Aorta (tissue), 5 donors: ENCODE data around the gene GPR84. TPM values are rescaled to one million over a fixed set of nuclear protein-coding genes. Genes with fewer than 3 reads are reported as not detected.

ENCODE experiments used
- ATAC-seq: fragments of 200-7000 bp; cut with Tn5 transposase; one replicate; pipeline ENCODE4 v1.9.1; 2022; ENCODE audit warnings: moderate library complexity; ENCODE audit not compliant: low FRiP score
- DNase-seq, 2 donors: peaks; one replicate each; pipeline ENCODE4 v3.0.0-alpha.2; 2020
- H3K27ac ChIP-seq, 2 donors: one replicate each; pipeline ENCODE4 v1.5.1; 2013; ENCODE audit warnings: low read length in 2 of 2, mild to moderate bottlenecking in 2 of 2, moderate library complexity in 2 of 2, control low read depth in 1 of 2, inconsistent platforms in 1 of 2, low read depth in 1 of 2
- H3K27me3 ChIP-seq, 2 donors: one replicate each; pipeline ENCODE4 v1.6.1; 2013; ENCODE audit warnings: control low read depth in 1 of 2, low read length in 1 of 2, mild to moderate bottlenecking in 1 of 2, moderate library complexity in 1 of 2; ENCODE audit not compliant: insufficient read depth in 2 of 2, control insufficient read depth in 1 of 2
- H3K36me3 ChIP-seq, 2 donors: one replicate each; pipeline ENCODE4 v1.6.1; 2013; ENCODE audit warnings: control low read depth in 1 of 2, low read length in 1 of 2, mild to moderate bottlenecking in 1 of 2; ENCODE audit not compliant: insufficient read depth in 2 of 2, control insufficient read depth in 1 of 2
- H3K4me1 ChIP-seq, 2 donors: one replicate each; pipeline ENCODE4 v1.6.1; 2013; ENCODE audit warnings: low read length in 2 of 2, control low read depth in 1 of 2, mild to moderate bottlenecking in 1 of 2, moderate library complexity in 1 of 2; ENCODE audit not compliant: insufficient read depth in 2 of 2, control insufficient read depth in 1 of 2
- H3K4me3 ChIP-seq, 2 donors: one replicate each; pipeline ENCODE4 v1.5.1; 2013; ENCODE audit warnings: low read length in 2 of 2, control low read depth in 1 of 2, mild to moderate bottlenecking in 1 of 2
- H3K9me3 ChIP-seq: one replicate; pipeline ENCODE4 v1.6.1; 2013; ENCODE audit warnings: mild to moderate bottlenecking, low read length; ENCODE audit not compliant: control insufficient read depth
- WGBS, 2 donors: extraction: QIAGEN DNeasy Blood & Tissue Kit; methylation state at CpG; one replicate each; pipeline ENCODE4 v1.1.7; 2013; 5-methylcytosine and 5-hydroxymethylcytosine counted together
- intact Hi-C, 2 donors: fragments of 100-400 bp; cut with DNase I; formaldehyde crosslinking; loops; one replicate each; pipeline versions ENCODE4 v1.14.2 to v1.15.0; 2022
- polyA plus RNA-seq, 2 donors: library from polyadenylated mRNA; stranded (reverse); fragments of 200-250 nt; gene quantifications; one replicate each; pipeline ENCODE4 v1.2.3, GENCODE V29; 2013
- total RNA-seq, 2 donors: library from RNA; stranded (reverse); fragmentation: NEBNext Ultra II Directional; extraction: Animal tissue kit (Norgen Biotek cat#: 25700); gene quantifications; one replicate each; pipeline ENCODE4 v1.2.1, GENCODE V29; 2021
- donor health status: healthy with polysubstance abuse.
- donor health status: Bipolar disorder and iron deficiency.
- donor health status: DM: no; HTN: no; CAD: no.
- donor health status: DM: no; HTN: no; CAD: no.
- donor health status: DM: yes; HTN: yes; CAD: no.

GPR84 gene
- total and polyA plus RNA-seq, 4 donors: 0.38 to 1.9 (median 1.9) TPM; not detected in 1

DNA sequence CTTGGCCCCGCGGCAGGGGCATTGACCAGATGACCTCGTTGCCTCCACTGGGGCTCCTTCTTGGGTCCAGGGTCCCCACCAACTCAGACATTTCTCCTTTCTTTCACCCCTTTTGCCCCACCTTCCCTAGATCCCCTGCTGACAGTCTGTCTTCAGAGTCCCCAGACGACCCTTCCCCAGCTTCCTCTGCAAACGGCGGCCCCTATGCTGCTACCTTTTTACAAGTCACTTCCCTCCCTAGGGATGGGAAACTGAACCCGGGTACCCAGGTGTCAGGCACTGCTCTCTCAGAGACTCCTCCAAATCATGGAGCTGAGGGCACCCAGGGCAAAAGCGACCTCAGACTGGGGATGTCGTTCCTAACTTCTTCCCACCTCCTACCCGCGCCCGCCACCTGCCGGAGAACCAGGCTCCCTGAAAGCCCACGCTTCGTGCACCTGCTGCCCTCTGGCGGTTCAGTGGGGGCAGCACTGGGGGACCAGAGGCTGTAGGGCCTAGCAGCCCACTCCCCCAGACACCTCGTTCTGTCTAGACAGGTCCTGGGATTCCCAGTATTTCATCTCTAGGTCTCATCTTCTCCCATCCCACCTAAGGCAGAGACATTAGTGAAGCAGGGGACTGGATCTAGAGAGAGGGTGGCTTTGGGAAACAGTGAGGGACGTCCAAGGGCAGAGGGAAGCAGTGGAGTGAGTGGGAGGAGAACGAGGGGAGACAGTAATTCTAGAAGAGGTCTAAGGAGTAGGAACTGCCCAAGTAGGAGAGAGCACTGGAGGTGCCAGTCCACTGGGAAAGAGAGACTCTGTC lies 15.3 kb upstream of the GPR84 start:
- Histone ChIP-seq H3K4me3 (peak overlapping the region in 1 of 2 donors; percentile 7), H3K27me3 (no peaks in the 10 kb centered on the region), H3K4me1 (no peaks in the 10 kb centered on the region), H3K36me3 (no peaks in the 10 kb centered on the region), H3K9me3 (no peaks in the 10 kb centered on the region), H3K27ac (peak overlapping the region in 1 of 2 donors; percentile 38)
- intact Hi-C loops: no loop called here
- WGBS, 2 donors: 5 to 6% methylated on average over 18 to 19 of the region's 19 CpGs
- ATAC-seq: peak; percentile 95
- DNase-seq: peak; percentile 94 to 98

GRCh38 chr12:54378796-54379397 lies 14.6 kb upstream of the GPR84 start:
- 4 to 11% methylated on average over 11 to 49 of the region's 49 CpGs for WGBS, 2 donors
- peak overlapping the region in 1 of 2 donors; percentile 38 for H3K27ac ChIP-seq
- intact Hi-C loops: no loop called here

DNA sequence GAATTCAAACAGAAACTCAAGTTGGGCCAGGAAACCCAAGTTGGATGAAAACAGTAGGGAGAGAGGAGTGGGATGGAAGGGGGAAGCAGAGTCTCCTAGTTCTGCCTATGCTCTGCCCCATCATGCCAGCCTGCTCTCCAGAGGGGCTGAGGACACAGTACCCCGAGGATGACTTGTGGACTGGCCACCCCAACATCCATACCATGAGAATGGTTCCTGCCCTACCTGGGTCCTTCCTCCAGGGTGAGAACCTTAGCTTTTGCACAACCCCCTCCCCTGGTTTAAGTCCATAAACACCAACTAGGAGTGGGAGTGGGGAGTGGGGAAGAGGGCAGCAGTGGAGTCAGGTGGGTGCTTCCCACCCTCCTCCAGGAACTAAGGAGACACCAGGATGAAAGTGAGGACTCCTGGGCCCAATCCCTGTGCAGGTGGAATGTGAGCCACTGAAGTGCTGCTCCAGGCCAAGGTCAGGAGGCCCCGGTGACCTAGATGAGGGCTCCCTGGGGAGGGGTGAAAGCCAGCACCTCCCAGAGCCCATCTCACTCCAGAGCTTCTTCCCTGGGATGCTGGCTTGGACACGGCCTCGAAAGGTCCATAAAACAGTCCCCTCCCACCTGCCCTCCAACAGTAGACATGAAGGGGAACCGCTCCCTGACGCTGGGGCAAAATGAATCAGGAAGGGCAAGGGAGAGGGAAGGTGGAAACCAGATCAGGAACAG lies 13.7 kb upstream of the GPR84 start:
- Histone ChIP-seq H3K4me1 (no peaks in the 10 kb centered on the region), H3K9me3 (no peaks in the 10 kb centered on the region), H3K27me3 (no peaks in the 10 kb centered on the region), H3K27ac (no peak overlapping the region), H3K4me3 (no peak overlapping the region), H3K36me3 (no peaks in the 10 kb centered on the region)
- 82 to 85% methylated on average over 5 to 6 of the region's 6 CpGs for WGBS, 2 donors
- intact Hi-C loops: no loop called here
- ATAC-seq (no peak), DNase-seq (no peak)

More at GRCh38 chr12:54378796-54379397, 14.6 kb upstream of the GPR84 start:
- DNase-seq (peak in 1 of 2 donors; percentile 92), ATAC-seq (peak; percentile 88)
- H3K9me3 ChIP-seq: no peaks in the 10 kb centered on the region
- H3K27me3 ChIP-seq: no peaks in the 10 kb centered on the region
- H3K4me1 ChIP-seq: no peaks in the 10 kb centered on the region
- peak overlapping the region in 1 of 2 donors; percentile 7 for H3K4me3 ChIP-seq
- no peaks in the 10 kb centered on the region for H3K36me3 ChIP-seq

DNA sequence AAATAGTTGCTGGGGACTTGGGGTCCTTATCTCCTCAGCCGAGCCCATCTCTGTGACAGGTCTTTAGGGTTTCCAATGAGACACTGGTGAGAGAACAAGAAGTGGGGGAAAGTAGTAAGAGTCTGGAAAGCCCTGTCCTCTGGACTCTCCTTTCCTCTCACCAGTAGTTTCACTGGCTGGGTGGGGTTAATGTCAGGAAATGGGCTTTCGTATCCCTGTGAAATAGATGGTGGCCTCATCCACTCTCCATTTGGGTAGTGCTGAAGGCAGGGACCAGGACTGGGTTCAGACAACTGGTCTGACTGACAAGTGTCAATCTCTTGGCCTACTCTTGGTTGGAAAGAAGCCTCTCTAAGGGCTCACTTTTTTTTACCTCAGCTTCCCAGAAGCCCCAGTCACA lies 12.7 kb upstream of the GPR84 start:
- no peak overlapping the region for H3K4me3 ChIP-seq
- H3K4me1 ChIP-seq: no peaks in the 10 kb centered on the region
- WGBS, 2 donors: 89 to 93% methylated on average over 2 of the region's 2 CpGs
- no peaks in the 10 kb centered on the region for H3K27me3 ChIP-seq
- no peak overlapping the region for H3K27ac ChIP-seq
- intact Hi-C loops: no loop called here
- ATAC-seq: no peak
- no peaks in the 10 kb centered on the region for H3K36me3 ChIP-seq
- DNase-seq: no peak
- H3K9me3 ChIP-seq: no peaks in the 10 kb centered on the region

GRCh38 chr12:54376596-54376995 lies 12.3 kb upstream of the GPR84 start:
- no peaks in the 10 kb centered on the region for H3K4me1 ChIP-seq
- intact Hi-C loops: no loop called here
- no peaks in the 10 kb centered on the region for H3K9me3 ChIP-seq
- ATAC-seq (no peak), DNase-seq (no peak)
- no peaks in the 10 kb centered on the region for H3K36me3 ChIP-seq
- 81 to 83% methylated on average over 4 of the region's 4 CpGs for WGBS, 2 donors
- no peak overlapping the region for H3K4me3 ChIP-seq
- H3K27ac ChIP-seq: no peak overlapping the region
- no peaks in the 10 kb centered on the region for H3K27me3 ChIP-seq

DNA sequence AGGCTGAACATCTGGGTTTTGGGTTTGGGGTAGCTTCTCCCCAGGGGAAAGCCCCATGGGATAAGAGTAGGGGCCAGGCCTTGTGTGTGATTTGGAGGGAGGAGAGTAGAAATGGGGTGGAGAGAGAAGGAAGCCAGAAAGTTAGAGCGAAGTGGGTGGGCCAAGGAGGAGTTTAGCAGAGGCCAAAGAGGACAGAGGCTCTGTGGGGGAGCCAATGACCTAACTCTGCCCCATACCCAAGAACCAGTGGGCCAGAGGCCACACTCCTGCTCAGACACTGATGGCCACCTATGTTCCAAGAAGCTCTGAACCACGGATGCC lies 10.9 kb upstream of the GPR84 start:
- Histone ChIP-seq H3K9me3 (no peaks in the 10 kb centered on the region), H3K27ac (no peak overlapping the region), H3K36me3 (no peaks in the 10 kb centered on the region), H3K4me3 (no peak overlapping the region), H3K27me3 (no peaks in the 10 kb centered on the region), H3K4me1 (no peaks in the 10 kb centered on the region)
- no peak for DNase-seq
- intact Hi-C loops: no loop called here
- 41 to 60% methylated on average over 2 of the region's 2 CpGs for WGBS, 2 donors
- ATAC-seq: no peak

- H3K27me3 ChIP-seq: no peaks in the 10 kb centered on the region
- no peak overlapping the region for H3K4me3 ChIP-seq
- 30 to 32% methylated on average over 2 of the region's 2 CpGs for WGBS, 2 donors
- intact Hi-C loops: no loop called here
- H3K27ac ChIP-seq: no peak overlapping the region
- H3K4me1 ChIP-seq: no peaks in the 10 kb centered on the region
- DNase-seq (no peak), ATAC-seq (no peak)
- H3K36me3 ChIP-seq: no peaks in the 10 kb centered on the region
- H3K9me3 ChIP-seq: no peaks in the 10 kb centered on the region
These were observed 10.4 kb upstream of the GPR84 start for GRCh38 chr12:54374562-54375258.

DNA sequence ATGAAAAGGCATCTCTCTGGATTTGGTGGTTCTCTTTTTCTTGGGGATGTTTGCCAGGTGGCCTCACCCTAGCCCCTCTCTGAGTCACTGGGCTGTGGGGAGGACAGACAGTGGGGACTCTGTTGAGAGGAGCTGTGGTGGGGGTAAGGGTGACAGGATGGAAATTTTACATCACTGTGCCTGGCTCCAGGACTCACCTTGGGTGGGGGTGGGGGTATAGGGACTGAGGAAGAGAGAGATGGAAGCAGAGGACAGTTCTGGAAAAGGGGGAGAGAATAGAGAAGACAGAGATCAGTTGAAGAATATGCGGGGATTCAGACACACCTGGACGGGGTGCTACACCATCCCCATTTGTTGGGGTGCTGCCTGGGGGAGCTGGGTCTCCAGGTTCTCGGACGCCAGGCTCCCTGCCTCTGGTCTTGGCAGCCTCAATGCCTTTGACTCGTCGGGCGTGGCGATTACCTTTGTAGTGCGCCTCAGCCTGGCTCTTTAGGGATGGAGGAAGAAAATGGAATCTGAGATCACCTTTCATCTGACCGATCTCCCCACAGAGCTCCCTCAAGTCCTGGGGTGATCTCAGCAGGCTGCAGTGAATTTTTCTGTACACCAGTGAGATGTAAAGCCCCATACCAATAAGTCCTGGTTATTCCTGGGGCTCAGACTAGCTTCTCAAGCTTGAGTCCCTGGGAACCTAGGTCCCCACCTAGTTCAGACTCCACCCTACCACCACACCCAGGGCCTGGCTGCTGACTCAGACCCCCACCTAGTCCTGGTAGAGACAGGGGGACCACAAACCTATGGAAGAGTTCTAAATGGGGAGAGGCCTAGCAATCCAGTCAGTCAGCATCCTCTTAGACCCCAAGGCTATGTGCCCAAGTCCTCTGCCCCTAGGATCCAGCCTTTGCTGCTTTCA lies 9.6 kb upstream of the GPR84 start:
- no peaks in the 10 kb centered on the region for H3K36me3 ChIP-seq
- H3K27ac ChIP-seq: no peak overlapping the region
- ATAC-seq (no peak), DNase-seq (no peak)
- no peaks in the 10 kb centered on the region for H3K9me3 ChIP-seq
- no peaks in the 10 kb centered on the region for H3K4me1 ChIP-seq
- intact Hi-C loops: no loop called here
- no peaks in the 10 kb centered on the region for H3K27me3 ChIP-seq
- H3K4me3 ChIP-seq: no peak overlapping the region
- 94% methylated on average over 10 of the region's 10 CpGs for WGBS, 2 donors
